ENCODE results near the gene KRT83.
"Not testable (repeated sequence)": the region's sequence is repeated elsewhere in the genome, so short reads cannot be mapped to it uniquely, and the experiment has no call there.

Gene KRT83

DNA sequence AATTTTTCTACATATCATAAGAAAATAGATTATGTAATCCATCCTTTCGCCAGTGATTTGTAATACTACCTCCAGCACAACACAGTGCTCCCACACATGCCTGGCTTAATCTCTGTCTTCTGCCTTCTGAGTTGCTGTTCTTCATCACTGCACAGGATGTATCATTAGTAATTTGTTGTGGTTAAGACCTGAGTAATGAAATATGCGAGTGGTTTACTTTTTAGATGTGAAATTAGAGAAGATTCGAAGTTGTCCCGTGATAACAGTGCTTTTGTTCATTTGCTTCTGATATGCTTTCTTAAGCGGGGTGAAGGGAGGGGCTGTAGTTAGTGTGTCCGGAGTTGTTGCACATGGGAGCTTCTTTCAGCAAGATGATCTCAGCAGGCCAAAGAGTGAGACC, 28.0 kb upstream of the KRT83 start:
- DNase-seq (ENCODE audit: extremely low read depth, low read depth): no peak
- TF ChIP-seq, protein P1, sequence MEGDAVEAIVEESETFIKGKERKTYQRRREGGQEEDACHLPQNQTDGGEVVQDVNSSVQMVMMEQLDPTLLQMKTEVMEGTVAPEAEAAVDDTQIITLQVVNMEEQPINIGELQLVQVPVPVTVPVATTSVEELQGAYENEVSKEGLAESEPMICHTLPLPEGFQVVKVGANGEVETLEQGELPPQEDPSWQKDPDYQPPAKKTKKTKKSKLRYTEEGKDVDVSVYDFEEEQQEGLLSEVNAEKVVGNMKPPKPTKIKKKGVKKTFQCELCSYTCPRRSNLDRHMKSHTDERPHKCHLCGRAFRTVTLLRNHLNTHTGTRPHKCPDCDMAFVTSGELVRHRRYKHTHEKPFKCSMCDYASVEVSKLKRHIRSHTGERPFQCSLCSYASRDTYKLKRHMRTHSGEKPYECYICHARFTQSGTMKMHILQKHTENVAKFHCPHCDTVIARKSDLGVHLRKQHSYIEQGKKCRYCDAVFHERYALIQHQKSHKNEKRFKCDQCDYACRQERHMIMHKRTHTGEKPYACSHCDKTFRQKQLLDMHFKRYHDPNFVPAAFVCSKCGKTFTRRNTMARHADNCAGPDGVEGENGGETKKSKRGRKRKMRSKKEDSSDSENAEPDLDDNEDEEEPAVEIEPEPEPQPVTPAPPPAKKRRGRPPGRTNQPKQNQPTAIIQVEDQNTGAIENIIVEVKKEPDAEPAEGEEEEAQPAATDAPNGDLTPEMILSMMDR (IDR thresholded peaks at IDR 0.05; ENCODE audit: low read depth, low read length, missing control alignments): no peak

DNA sequence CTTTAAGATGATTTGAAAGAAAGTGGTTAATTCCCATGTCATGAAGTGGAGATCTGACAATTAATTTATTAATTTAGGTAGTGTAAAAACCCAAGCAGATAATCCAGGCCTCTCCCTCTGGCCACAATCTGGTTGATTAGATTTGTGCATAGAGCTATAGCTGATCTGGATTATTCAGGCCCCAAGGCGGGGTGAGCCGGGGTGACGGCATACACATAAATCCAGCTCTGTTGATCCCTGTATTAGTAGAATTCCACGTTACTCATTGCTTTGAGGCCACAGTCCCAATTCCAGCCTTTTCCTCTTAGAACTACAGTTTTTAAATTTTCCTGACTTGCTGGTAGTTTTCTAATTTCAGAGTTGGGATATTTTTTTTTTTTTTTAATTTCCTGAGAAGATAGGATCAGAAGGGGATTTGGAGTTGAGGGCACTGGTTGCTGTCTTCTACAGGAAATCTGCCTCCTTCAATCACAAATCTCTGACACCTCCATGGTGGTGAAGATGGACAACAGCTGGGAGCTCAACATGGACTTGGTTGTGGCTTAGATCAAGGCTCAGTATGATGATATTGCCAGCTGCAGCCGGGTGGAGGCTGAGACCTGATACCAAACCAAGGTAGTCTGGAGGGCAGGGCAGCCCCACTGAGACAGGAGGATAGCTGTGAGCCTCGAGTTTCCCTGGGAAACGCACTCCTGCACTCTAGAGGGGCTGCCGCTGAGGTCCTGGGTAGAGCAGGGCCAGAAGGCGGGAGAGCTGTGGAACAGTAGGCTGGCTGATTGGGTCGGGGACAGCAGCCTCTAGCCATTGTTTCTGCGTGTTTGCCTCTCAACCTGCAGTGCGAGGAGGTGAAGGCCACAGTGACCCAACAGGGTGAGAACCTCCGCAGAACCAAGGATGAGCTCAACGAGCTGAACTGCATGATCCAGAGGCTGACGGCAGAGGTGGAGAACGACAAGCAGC, 26.6 kb upstream of the KRT83 start:
- TF ChIP-seq, protein P1 (IDR thresholded peaks at IDR 0.05; ENCODE audit: low read depth, low read length, missing control alignments): no peak
- no peak overlapping the region for H3K4me3 ChIP-seq (replicated peaks; ENCODE audit: low read depth, low read length)
- no peak for DNase-seq (ENCODE audit: extremely low read depth, low read depth)

More for the DNA sequence above, 28.0 kb upstream of the KRT83 start:
- H3K4me3 ChIP-seq (replicated peaks; ENCODE audit: low read depth, low read length): no peak overlapping the region

DNA sequence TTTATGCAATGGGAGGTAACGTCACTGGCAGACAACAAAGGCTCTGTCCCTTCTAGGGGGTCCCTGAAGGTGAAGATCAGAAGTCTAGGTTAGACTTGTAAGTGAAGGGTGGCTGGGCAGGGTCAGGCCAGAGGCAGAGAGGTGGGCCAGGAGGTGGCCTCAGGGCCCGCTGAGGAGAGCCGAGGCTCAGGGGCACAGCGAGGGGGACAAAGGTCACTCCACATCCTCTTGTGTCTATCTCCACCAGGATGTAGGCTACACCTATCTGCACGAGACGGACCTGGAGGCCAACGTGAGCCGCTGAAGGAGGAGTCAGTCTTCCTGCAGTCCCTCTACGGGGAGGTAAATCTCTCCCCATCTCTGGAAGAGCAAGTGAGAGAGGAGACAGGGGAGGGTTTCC, 25.8 kb upstream of the KRT83 start:
- TF ChIP-seq, protein P1 (IDR thresholded peaks at IDR 0.05; ENCODE audit: low read depth, low read length, missing control alignments): no peak
- no peak overlapping the region for H3K4me3 ChIP-seq (replicated peaks; ENCODE audit: low read depth, low read length)
- DNase-seq (ENCODE audit: extremely low read depth, low read depth): no peak

DNA sequence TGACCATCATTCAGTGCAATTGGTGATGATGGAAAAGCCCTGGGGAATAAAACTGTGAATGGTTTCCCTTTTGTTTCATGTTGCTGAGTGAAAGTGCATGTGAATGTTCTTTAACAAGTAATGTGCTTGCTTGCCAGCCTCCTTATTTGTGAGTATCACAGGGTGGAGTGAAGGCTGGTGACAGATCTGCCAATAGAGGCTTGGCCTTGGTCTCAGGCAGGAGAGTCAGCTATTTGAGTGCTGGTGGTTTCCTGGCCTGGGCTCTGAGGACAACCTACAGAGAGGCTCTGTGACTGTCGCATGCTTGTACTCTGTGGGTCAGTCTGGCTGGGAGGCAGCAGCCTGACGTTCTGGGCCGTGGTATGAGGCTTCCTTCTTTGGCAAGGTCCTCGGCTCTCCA, 25.4 kb upstream of the KRT83 start:
- TF ChIP-seq, protein P1 (IDR thresholded peaks at IDR 0.05; ENCODE audit: low read depth, low read length, missing control alignments): no peak
- H3K4me3 ChIP-seq (replicated peaks; ENCODE audit: low read depth, low read length): no peak overlapping the region
- DNase-seq (ENCODE audit: extremely low read depth, low read depth): no peak

DNA sequence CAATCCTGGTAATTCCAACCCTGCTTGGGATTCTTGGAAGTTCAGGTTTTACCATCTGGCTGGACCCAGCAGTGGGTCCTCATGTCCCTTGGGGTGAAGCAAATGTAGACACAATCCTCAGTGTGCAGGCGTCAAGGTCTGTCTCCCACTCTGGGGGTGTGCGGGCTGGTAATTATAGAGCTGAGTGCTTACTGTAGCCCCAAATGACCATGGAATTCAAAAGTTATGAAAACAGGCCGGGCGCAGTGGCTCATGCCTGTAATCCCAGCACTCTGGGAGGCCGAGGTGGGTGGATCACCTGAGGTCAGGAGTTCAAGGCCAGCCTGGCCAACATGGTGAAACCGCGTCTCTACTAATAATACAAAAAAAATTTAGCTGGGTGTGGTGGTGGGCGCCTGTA, 23.8 kb upstream of the KRT83 start:
- DNase-seq (ENCODE audit: extremely low read depth, low read depth); H3K4me3 ChIP-seq (replicated peaks; ENCODE audit: low read depth, low read length): not testable (repeated sequence)

DNA sequence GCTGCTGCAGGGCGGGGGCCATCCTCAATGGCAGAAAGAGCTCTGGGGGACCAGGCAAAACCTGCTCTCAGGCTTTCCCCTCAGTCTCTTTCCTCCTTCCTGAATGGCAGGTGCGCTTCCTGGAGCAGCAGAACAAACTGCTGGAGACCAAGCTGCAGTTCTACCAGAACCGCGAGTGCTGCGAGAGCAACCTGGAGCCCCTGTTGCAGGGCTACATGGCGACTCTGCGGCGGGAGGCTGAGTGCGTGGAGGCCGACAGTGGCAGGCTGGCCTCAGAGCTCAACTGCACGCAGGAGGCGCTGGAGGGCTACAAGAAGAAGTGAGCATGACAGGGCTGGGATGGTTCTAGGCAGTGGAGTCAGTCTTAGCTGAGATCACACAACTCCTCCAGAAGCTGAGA, 22.9 kb upstream of the KRT83 start:
- no peak for DNase-seq (ENCODE audit: extremely low read depth, low read depth)
- no peak overlapping the region for H3K4me3 ChIP-seq (replicated peaks; ENCODE audit: low read depth, low read length)
- TF ChIP-seq, protein P1 (IDR thresholded peaks at IDR 0.05; ENCODE audit: low read depth, low read length, missing control alignments): no peak

DNA sequence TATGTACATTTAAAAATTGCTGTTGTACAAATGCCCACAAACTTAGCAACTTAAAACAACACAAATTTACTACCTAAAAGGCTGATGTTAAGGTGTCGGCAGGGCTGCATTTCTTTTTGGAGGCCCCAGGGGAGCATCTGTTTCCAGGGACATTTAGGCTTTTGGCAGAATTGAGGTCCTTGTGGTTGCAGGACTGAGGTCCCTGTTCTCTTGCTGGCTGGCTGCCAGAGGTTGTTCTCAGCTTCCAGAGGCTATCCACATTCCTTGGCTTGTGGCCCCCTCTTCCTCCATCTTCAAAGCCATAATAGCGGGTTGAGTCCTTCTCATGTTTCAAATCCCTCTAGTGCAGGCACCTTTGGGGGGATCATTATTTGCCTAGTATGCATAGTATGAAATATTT, 22.4 kb upstream of the KRT83 start:
- no peak overlapping the region for H3K4me3 ChIP-seq (replicated peaks; ENCODE audit: low read depth, low read length)
- no peak for DNase-seq (ENCODE audit: extremely low read depth, low read depth)
- TF ChIP-seq, protein P1 (IDR thresholded peaks at IDR 0.05; ENCODE audit: low read depth, low read length, missing control alignments): no peak

Data from HFF-Myc (cell line).